HepG2 (cell line): ENCODE measurements around the gene STK32B. TPM values are rescaled to one million over a fixed set of nuclear protein-coding genes. Genes with fewer than 3 reads are reported as not detected.

Experiments
- ATAC-seq: fragments of 200-7000 bp; cut with Tn5 transposase; 3 replicates; pipeline ENCODE4 v1.9.1; 2020; ENCODE audit warnings: mild to moderate bottlenecking, moderate library complexity
- BruUV-seq: library from RNA; stranded (reverse); fragments of 400-500 nt; replicated peaks from 2 replicates; lab custom pipeline; 2021; lab: Mats Ljungman, UMichigan
- CTCF ChIA-PET: fragments of 300-600 bp; formaldehyde crosslinking; extraction: SDS; loops from one replicate; lab custom pipeline; 2021; ENCODE audit warnings: low total read pairs, inconsistent platforms, low intra/inter-chr PET ratio; lab: Yijun Ruan, JAX
- POLR2A ChIA-PET: fragments of 350-600 bp; sonication (Branson Sonifier 250); formaldehyde crosslinking; loops from one replicate; lab custom pipeline; 2020; ENCODE audit warnings: antibody characterized with exemption, inconsistent platforms; lab: Yijun Ruan, JAX
- DNase-seq: peaks from one replicate; pipeline ENCODE4 v3.0.0-alpha.2; 2015; ENCODE audit warnings: low spot score
- FAIRE-seq: peaks from 3 replicates; lab custom pipeline; 2011; peaks lifted over from hg19 to GRCh38; lab: Jason Lieb, UNC
- H2AFZ ChIP-seq: one replicate; pipeline ENCODE4 v1.6.1; 2011; ENCODE audit warnings: low read length, inconsistent platforms
- H3K27ac ChIP-seq: fragments of 300-600 bp; 3 replicates; pipeline ENCODE4 v1.8.0; 2011; ENCODE audit warnings: mixed run types, mild to moderate bottlenecking, mixed read lengths, low read length, inconsistent platforms; ENCODE audit not compliant: insufficient read depth; ENCODE audit errors: extremely low read length
- H3K27me3 ChIP-seq, 2 experiments: fragments of 200-600 bp in 1 of 2; 2 replicates in 1 of 2; 3 replicates in 1 of 2; pipeline versions ENCODE4 v1.6.0 to v1.8.0; 2011; ENCODE audit warnings: low read length in 2 of 2, mild to moderate bottlenecking in 2 of 2, moderate library complexity in 2 of 2, inconsistent platforms in 1 of 2; ENCODE audit not compliant: insufficient read depth in 2 of 2, control insufficient read depth in 1 of 2
- H3K36me3 ChIP-seq, 2 experiments: fragments of 200-600 bp in 1 of 2; replicated peaks in 1 of 2; 2 replicates in 1 of 2; 3 replicates in 1 of 2; pipeline versions ENCODE4 v1.5.1 to v1.8.0; 2011; ENCODE audit warnings: low read length in 2 of 2, inconsistent platforms in 1 of 2; ENCODE audit not compliant: insufficient read depth in 2 of 2, control insufficient read depth in 1 of 2
- H3K4me1 ChIP-seq: 2 replicates; pipeline ENCODE4 v1.5.1; 2012; ENCODE audit warnings: low read length, inconsistent platforms; ENCODE audit not compliant: insufficient read depth
- H3K4me2 ChIP-seq: 2 replicates; pipeline ENCODE4 v1.6.0; 2011; ENCODE audit warnings: low read depth, low read length, inconsistent platforms
- H3K4me3 ChIP-seq, 3 experiments: fragments of 200-600 bp in 1 of 3; sonication (generic), shearing (Covaris generic) in 1 of 3; replicated peaks in 1 of 3; 2 replicates each; pipeline ENCODE4 v1.5.1; 2011 to 2016; ENCODE audit warnings: low read length in 3 of 3, inconsistent platforms in 2 of 3, low read depth in 2 of 3, mild to moderate bottlenecking in 2 of 3, control low read depth in 1 of 3, mixed read lengths in 1 of 3; ENCODE audit not compliant: insufficient read depth in 1 of 3
- H3K79me2 ChIP-seq: one replicate; pipeline ENCODE4 v1.6.1; 2011; ENCODE audit warnings: low read length, inconsistent platforms; ENCODE audit not compliant: insufficient read depth
- H3K9ac ChIP-seq: 2 replicates; pipeline ENCODE4 v1.6.0; 2011; ENCODE audit warnings: mild to moderate bottlenecking, low read depth, low read length, inconsistent platforms; ENCODE audit not compliant: insufficient read depth
- H3K9me3 ChIP-seq: 2 replicates; pipeline ENCODE4 v1.5.1; 2012; ENCODE audit warnings: mild to moderate bottlenecking, low read length
- H4K20me1 ChIP-seq: 2 replicates; pipeline ENCODE4 v1.6.0; 2011; ENCODE audit warnings: inconsistent platforms, mild to moderate bottlenecking, low read length, moderate library complexity; ENCODE audit not compliant: insufficient read depth
- ARNTL ChIP-seq: sonication (generic); formaldehyde crosslinking; IDR thresholded peaks from 2 replicates; pipeline ENCODE4 v1.4.0; 2020; ENCODE audit warnings: mild to moderate bottlenecking, missing genetic modification reagents
- FOSL2 ChIP-seq: sonication (generic); formaldehyde crosslinking; IDR thresholded peaks from 2 replicates; pipeline ENCODE4 v1.4.0; 2020; ENCODE audit warnings: missing genetic modification reagents
- HES4 ChIP-seq: sonication (generic); formaldehyde crosslinking; IDR thresholded peaks from 2 replicates; pipeline ENCODE4 v1.9.0; 2021; ENCODE audit warnings: mild to moderate bottlenecking, missing genetic modification reagents, borderline replicate concordance
- STAG1 ChIP-seq: sonication (generic); formaldehyde crosslinking; IDR thresholded peaks from 2 replicates; pipeline ENCODE4 v1.4.0; 2020; ENCODE audit warnings: missing genetic modification reagents
- TIGD3 ChIP-seq: sonication (generic); formaldehyde crosslinking; IDR thresholded peaks from 2 replicates; pipeline ENCODE4 v1.5.1; 2020; ENCODE audit warnings: mild to moderate bottlenecking, missing genetic modification reagents, borderline replicate concordance
- ZNF160 ChIP-seq: sonication (generic); formaldehyde crosslinking; IDR thresholded peaks from 2 replicates; pipeline ENCODE4 v1.8.0; 2022; ENCODE audit warnings: mild to moderate bottlenecking, inconsistent platforms, missing genetic modification reagents
- ZNF577 ChIP-seq: sonication (generic); formaldehyde crosslinking; IDR thresholded peaks from 2 replicates; pipeline ENCODE4 v1.4.0; 2020; ENCODE audit warnings: mild to moderate bottlenecking, low read depth, missing genetic modification reagents, borderline replicate concordance
- ZNF841 ChIP-seq: sonication (generic); formaldehyde crosslinking; IDR thresholded peaks from 2 replicates; pipeline ENCODE4 v1.8.1; 2023; ENCODE audit warnings: missing genetic modification reagents, borderline replicate concordance
- WGBS: methylation state at CpG from one replicate; pipeline ENCODE4 v1.1.6; 2017; ENCODE audit warnings: low lambda C conversion rate; 5-methylcytosine and 5-hydroxymethylcytosine counted together
- in situ Hi-C: cut with HindIII; loops from 2 replicates; pipeline ENCODE4 v1.10.0; 2017; ENCODE audit warnings: low pct_unique_long_range_greater_than_20kb; ENCODE audit not compliant: extremely low pct_ligation_motif_present
- intact Hi-C: fragments of 100-400 bp; cut with micrococcal nuclease; formaldehyde crosslinking; loops from one replicate; pipeline ENCODE4 v1.10.0; 2022; ENCODE audit not compliant: unreplicated experiment
- polyA plus RNA-seq, 8 experiments: library from polyadenylated mRNA; depleted of rRNA in 3 of 8; stranded (reverse) in 7 of 8; unstranded in 1 of 8; fragments of >200 nt; fragmentation: Illumina TruSeq in 4 of 8; extraction: Trizol in 4 of 8; gene quantifications; 2 replicates each; pipeline versions ENCODE4 v1.2.1 to v1.2.3, GENCODE V29; 2011 to 2016; ENCODE audit warnings: low read depth in 4 of 8, missing spikeins in 1 of 8, mixed read lengths in 1 of 8; ENCODE audit not compliant: insufficient read depth in 1 of 8
- total RNA-seq, 5 experiments: library from RNA; depleted of rRNA; stranded (reverse); fragments of >200 nt; fragmentation: Illumina TruSeq; extraction: Trizol; gene quantifications; 2 replicates each; pipeline ENCODE4 v1.2.3, GENCODE V29; 2016; ENCODE audit warnings: low read depth in 1 of 5
- TF ChIP-seq, protein P1 (sequence below): sonication (generic); formaldehyde crosslinking; IDR thresholded peaks from 2 replicates; pipeline ENCODE4 v1.5.1; 2020; ENCODE audit warnings: mild to moderate bottlenecking, moderate library complexity, missing genetic modification reagents

The STK32B gene
- total and polyA plus RNA-seq, 2 of the 13 experiments (the other 11 are each of a cell fraction or from before 2014, with no cell fraction given) = not detected

GRCh38 chr4:5198656-5199541, 147.6 kb downstream of the STK32B start:
- in situ Hi-C loops = no loop called here
- H3K9ac ChIP-seq = no peak overlapping the region
- no peak overlapping the region for H3K4me3 ChIP-seq
- 14% methylated on average over 6 of the region's 7 CpGs for WGBS
- intact Hi-C loops = no loop called here
- no peaks in the 10 kb centered on the region for H4K20me1 ChIP-seq
- ATAC-seq (no peak), FAIRE-seq (no peak), DNase-seq (no peak)
- H3K27ac ChIP-seq = no peak overlapping the region
- TF ChIP-seq ARNTL (no peak), TIGD3 (CRISPR knock-in tag) (no peak), HES4 (CRISPR knock-in tag) (no peak), ZNF577 (CRISPR knock-in tag) (no peak), STAG1 (CRISPR knock-in tag) (no peak), FOSL2 (no peak), ZNF841 (CRISPR knock-in tag) (no peak), ZNF160 (CRISPR knock-in tag) (no peak)
- TF ChIP-seq, protein P1, sequence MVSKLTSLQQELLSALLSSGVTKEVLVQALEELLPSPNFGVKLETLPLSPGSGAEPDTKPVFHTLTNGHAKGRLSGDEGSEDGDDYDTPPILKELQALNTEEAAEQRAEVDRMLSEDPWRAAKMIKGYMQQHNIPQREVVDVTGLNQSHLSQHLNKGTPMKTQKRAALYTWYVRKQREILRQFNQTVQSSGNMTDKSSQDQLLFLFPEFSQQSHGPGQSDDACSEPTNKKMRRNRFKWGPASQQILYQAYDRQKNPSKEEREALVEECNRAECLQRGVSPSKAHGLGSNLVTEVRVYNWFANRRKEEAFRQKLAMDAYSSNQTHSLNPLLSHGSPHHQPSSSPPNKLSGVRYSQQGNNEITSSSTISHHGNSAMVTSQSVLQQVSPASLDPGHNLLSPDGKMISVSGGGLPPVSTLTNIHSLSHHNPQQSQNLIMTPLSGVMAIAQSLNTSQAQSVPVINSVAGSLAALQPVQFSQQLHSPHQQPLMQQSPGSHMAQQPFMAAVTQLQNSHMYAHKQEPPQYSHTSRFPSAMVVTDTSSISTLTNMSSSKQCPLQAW = no peak
- ChIA-PET POLR2A (no interaction called here), CTCF (no interaction called here)
- H3K4me1 ChIP-seq = no peaks in the 10 kb centered on the region
- no TSS peak for BruUV-seq
- H3K9me3 ChIP-seq = no peaks in the 10 kb centered on the region
- H3K36me3 ChIP-seq = no peaks in the 10 kb centered on the region
- no peaks in the 10 kb centered on the region for H3K79me2 ChIP-seq
- H2AFZ ChIP-seq = no peak overlapping the region
- H3K27me3 ChIP-seq = no peaks in the 10 kb centered on the region
- no peak overlapping the region for H3K4me2 ChIP-seq
